ENCODE data around the gene SSH3.

SSH3 gene

DNA sequence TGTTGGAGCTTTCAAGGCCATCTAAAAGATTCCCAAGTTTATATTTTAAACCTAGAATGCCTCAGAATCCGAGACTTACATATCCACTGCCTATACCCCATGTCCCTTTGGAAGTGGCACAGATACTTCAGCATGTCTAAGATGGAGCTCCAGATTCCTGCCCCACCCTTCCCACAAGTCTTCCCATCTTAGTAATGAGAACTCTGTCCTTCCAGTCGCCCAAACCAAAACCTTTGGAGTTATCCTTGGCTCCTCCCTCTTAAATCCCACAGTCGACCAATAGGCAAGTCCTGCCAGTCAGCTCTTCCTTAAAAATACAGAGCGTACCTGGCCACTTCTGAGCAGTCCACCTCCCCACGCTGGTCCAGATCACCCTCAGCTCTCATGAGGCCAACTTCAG is 45.7 kb downstream of the SSH3 start:
- DNase-seq (ENCODE audit: low spot score), result no peak
- in situ Hi-C loops (cut with MboI; ENCODE audit: low sequenced_read_pairs, unreplicated experiment), result no loop called here
- TF ChIP-seq CTCF (IDR thresholded peaks at IDR 0.05; ENCODE audit: borderline replicate concordance, control extremely low read depth, extremely low read depth, insufficient read depth, missing control alignments), result no peak

DNA sequence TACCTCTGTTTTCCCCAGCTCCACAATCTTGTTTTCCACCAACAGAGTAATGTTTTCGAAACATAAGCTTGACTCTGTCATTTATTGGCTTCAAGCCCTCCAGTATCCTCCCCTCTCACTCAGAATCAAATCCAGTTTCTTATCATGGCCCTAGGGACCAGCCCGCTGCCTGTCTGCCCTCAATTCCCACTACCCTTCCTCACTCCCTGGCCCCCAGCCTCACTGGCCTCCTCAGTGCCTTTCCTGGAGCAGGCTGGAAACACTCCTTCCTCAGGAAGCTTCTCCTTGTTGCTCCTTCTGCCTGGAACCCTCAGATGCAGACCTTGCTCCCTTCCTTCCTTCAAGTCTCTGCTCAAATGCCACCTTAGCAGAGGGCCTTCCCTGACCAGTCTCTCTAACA is 46.1 kb downstream of the SSH3 start:
- no peak for DNase-seq (ENCODE audit: low spot score)
- no peak for TF ChIP-seq CTCF (IDR thresholded peaks at IDR 0.05; ENCODE audit: borderline replicate concordance, control extremely low read depth, extremely low read depth, insufficient read depth, missing control alignments)
- in situ Hi-C loops (cut with MboI; ENCODE audit: low sequenced_read_pairs, unreplicated experiment), result no loop called here

DNA sequence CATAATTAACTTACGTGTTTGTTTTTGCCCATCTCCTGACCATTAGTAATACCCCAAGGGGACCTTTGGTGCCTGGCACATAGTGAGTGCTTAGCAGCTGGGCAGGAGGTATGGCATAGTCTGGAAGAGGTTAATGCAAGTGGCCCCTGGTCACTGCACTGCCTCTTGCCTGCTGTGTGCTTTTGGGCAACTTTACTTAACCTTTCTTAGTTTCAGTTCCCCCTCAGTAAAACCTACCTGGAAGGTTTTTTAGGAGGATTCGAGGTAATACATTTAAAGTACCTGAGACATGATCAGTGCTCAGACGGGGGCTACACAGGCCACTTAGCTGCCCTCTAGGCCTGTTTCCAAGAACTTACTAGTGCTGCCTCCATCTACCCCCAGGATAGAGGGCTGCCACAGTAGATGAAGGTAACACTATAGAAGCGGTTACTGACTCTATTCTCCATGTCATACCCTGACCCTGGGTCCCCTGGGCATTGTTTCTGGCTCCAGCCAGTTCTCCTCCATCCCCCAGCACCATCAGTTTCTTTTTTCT is 46.7 kb downstream of the SSH3 start:
- no peak for TF ChIP-seq CTCF (IDR thresholded peaks at IDR 0.05; ENCODE audit: borderline replicate concordance, control extremely low read depth, extremely low read depth, insufficient read depth, missing control alignments)
- no peak for DNase-seq (ENCODE audit: low spot score)
- in situ Hi-C loops (cut with MboI; ENCODE audit: low sequenced_read_pairs, unreplicated experiment), result no loop called here

GRCh38 chr11:67351275-67352005 is 48.1 kb downstream of the SSH3 start:
- peak; percentile 82 for DNase-seq (ENCODE audit: low spot score)
- in situ Hi-C loops (cut with MboI; ENCODE audit: low sequenced_read_pairs, unreplicated experiment), result no loop called here
- TF ChIP-seq CTCF (IDR thresholded peaks at IDR 0.05; ENCODE audit: borderline replicate concordance, control extremely low read depth, extremely low read depth, insufficient read depth, missing control alignments), result peak; percentile 91

DNA sequence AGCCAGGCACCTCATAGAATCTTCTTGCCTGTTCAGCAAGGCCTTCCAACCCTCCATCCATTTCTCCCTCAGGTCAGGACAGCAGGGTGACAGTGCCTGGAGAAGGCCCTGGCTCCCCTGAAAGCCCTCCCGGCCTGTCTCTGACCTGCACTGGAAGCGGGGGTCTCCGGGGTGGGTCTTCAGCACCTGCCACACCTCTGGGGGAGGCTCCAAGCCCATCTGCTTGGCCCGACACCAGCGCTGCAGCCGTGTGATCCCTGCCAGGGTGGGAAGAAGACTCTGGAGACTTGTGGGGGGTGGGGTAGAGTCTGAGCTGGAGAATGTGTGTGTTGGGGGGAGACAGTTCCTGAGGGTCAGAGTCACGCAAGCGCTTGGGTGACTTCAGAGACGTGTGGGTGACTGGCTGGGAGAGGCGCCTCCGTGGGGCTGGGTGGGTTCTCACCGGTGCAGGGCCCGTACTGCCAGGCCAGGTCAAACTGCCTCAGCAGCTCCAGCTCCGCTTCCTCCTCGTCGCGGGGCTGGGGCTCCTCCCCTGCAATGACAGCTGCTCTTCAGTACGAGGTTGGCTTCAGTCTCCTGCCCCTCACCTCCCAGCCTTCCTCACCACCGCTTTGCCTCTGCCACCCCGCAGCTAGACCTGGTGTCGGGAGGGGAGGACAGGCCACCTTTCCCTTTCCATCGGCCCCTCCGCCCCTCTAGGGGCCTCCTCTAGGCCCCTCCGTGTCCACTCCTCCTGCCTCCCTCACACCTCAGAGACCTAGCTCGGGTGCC is 49.4 kb downstream of the SSH3 start:
- peak; percentile 67 for DNase-seq (ENCODE audit: low spot score)
- in situ Hi-C loops (cut with MboI; ENCODE audit: low sequenced_read_pairs, unreplicated experiment), result no loop called here
- TF ChIP-seq CTCF (IDR thresholded peaks at IDR 0.05; ENCODE audit: borderline replicate concordance, control extremely low read depth, extremely low read depth, insufficient read depth, missing control alignments), result no peak

GRCh38 chr11:67353317-67354074 is 50.2 kb downstream of the SSH3 start, which contains the start of gene POLD4:
POLD4 (minus strand) TSS chr11:67353546; CDS start chr11:67353399, 147 bp downstream.
- in situ Hi-C loops (cut with MboI; ENCODE audit: low sequenced_read_pairs, unreplicated experiment), result no loop called here

More at GRCh38 chr11:67353317-67354074, 50.2 kb downstream of the SSH3 start, which contains the start of gene POLD4:
- DNase-seq (ENCODE audit: low spot score), result peak; percentile 99
- no peak for TF ChIP-seq CTCF (IDR thresholded peaks at IDR 0.05; ENCODE audit: borderline replicate concordance, control extremely low read depth, extremely low read depth, insufficient read depth, missing control alignments)

All from GM13976 (cell line).